ENCODE results near the gene IDS.

DNA sequence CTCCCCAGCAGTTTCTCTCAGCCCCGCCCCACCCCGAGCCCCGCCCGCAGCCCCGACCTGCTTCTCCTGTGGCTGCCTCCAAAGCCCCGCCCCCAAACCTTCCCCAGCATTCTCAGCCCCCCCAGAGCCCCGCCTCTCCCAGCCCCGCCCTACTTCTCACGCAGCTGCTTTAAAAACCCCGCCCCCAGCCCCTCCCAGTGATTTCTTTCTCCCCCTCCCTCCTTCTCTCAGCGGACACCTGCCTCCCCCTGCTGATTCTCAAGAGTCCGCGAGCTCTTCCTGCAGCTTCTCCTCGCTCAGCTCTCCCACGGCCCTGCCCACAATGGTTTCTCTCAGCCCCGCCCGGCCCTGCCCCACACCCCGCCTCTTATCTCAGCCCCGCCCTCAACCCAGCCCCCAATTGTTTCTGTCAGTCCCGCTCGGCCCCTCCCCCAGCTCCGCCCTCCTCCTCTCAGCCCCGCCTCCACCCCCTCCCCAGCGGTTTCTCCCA lies 35.1 kb upstream of the IDS start:
- TF ChIP-seq, protein P1, sequence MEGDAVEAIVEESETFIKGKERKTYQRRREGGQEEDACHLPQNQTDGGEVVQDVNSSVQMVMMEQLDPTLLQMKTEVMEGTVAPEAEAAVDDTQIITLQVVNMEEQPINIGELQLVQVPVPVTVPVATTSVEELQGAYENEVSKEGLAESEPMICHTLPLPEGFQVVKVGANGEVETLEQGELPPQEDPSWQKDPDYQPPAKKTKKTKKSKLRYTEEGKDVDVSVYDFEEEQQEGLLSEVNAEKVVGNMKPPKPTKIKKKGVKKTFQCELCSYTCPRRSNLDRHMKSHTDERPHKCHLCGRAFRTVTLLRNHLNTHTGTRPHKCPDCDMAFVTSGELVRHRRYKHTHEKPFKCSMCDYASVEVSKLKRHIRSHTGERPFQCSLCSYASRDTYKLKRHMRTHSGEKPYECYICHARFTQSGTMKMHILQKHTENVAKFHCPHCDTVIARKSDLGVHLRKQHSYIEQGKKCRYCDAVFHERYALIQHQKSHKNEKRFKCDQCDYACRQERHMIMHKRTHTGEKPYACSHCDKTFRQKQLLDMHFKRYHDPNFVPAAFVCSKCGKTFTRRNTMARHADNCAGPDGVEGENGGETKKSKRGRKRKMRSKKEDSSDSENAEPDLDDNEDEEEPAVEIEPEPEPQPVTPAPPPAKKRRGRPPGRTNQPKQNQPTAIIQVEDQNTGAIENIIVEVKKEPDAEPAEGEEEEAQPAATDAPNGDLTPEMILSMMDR (IDR thresholded peaks at IDR 0.05), result no peak
- no peak for TF ChIP-seq POLR2A (IDR thresholded peaks at IDR 0.05)
- TF ChIP-seq POLR2AphosphoS5 (IDR thresholded peaks at IDR 0.05), result no peak

Data from sigmoid colon (tissue), 4 donors.